ENCODE results near the gene CHD3.

GRCh38 chr17:7940034-7940433, 51.4 kb downstream of the CHD3 start:
- TF ChIP-seq YY1 (IDR thresholded peaks at IDR 0.05; ENCODE audit: low read depth) (no peak), CREB1 (IDR thresholded peaks at IDR 0.05; ENCODE audit: low read depth) (no peak), TEAD4 (IDR thresholded peaks at IDR 0.05) (no peak), USF1 (IDR thresholded peaks at IDR 0.05) (no peak), FOXM1 (IDR thresholded peaks at IDR 0.05; ENCODE audit: borderline replicate concordance, low read depth) (no peak), EP300 (IDR thresholded peaks at IDR 0.05; ENCODE audit: borderline replicate concordance) (no peak), RAD21 (IDR thresholded peaks at IDR 0.05; ENCODE audit: low read depth) (no peak), TAF1 (IDR thresholded peaks at IDR 0.05; ENCODE audit: low read depth) (no peak), EGR1 (IDR thresholded peaks at IDR 0.05) (no peak), ZBTB7A (IDR thresholded peaks at IDR 0.05; ENCODE audit: low read depth) (no peak), NFIC (IDR thresholded peaks at IDR 0.05) (no peak)
- TF ChIP-seq, protein P1, sequence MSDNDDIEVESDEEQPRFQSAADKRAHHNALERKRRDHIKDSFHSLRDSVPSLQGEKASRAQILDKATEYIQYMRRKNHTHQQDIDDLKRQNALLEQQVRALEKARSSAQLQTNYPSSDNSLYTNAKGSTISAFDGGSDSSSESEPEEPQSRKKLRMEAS (IDR thresholded peaks at IDR 0.05) = no peak
